Measurements from ENCODE around the gene IL37. TPM values are rescaled to one million over a fixed set of nuclear protein-coding genes. Genes with fewer than 3 reads are reported as not detected.

IL37 gene
- total RNA-seq, 2 donors from 2014 or later, result not detected

GRCh38 chr2:112941753-112942653 is 31.0 kb downstream of the IL37 start:
- Mint-ChIP-seq H3K4me1 (ENCODE audit: low read depth in 2 of 2) (no peaks in the 10 kb centered on the region), H3K36me3 (no peaks in the 10 kb centered on the region), H3K4me3 (no peak overlapping the region), H3K27me3 (peaks cover 6 to 7% of the 10 kb centered on the region in 2 donors), H3K27ac (no peak overlapping the region), H3K9me3 (no peaks in the 10 kb centered on the region)
- DNase-seq (ENCODE audit: low spot score) (peak; percentile 77), ATAC-seq (peak; percentile 79 to 87)

- Mint-ChIP-seq H3K4me3 (no peak overlapping the region), H3K27ac (no peak overlapping the region), H3K4me1 (ENCODE audit: low read depth in 2 of 2) (no peaks in the 10 kb centered on the region), H3K9me3 (no peaks in the 10 kb centered on the region), H3K27me3 (peaks cover 6 to 7% of the 10 kb centered on the region in 2 donors), H3K36me3 (no peaks in the 10 kb centered on the region)
- DNase-seq (ENCODE audit: low spot score), result no peak
- no peak for ATAC-seq
Measured at GRCh38 chr2:112942654-112943002, 31.7 kb downstream of the IL37 start.

DNA sequence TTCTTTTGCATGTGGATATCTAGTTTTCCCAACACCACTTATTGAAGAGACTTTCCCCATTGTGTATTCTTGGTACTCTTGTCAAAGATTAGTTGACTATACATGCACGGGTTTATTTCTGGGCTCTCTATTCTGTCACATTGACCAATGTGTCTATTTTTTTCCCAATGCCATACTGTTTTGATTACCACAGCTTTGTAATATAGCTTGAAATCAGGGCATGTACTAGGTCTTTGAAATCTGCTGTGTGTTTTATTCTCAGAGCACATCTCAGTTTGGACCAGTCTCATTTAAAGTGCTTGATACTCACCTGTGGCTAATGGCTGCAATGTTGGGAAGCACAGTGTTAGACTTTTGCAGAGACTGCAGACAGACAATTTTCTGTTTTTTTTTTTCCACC is 34.0 kb downstream of the IL37 start:
- ATAC-seq, result no peak
- Mint-ChIP-seq H3K27ac (no peak overlapping the region), H3K4me3 (no peak overlapping the region), H3K36me3 (no peaks in the 10 kb centered on the region), H3K27me3 (peaks cover 7 to 10% of the 10 kb centered on the region in 2 donors), H3K4me1 (ENCODE audit: low read depth in 2 of 2) (no peaks in the 10 kb centered on the region), H3K9me3 (no peaks in the 10 kb centered on the region)
- DNase-seq (ENCODE audit: low spot score), result no peak

DNA sequence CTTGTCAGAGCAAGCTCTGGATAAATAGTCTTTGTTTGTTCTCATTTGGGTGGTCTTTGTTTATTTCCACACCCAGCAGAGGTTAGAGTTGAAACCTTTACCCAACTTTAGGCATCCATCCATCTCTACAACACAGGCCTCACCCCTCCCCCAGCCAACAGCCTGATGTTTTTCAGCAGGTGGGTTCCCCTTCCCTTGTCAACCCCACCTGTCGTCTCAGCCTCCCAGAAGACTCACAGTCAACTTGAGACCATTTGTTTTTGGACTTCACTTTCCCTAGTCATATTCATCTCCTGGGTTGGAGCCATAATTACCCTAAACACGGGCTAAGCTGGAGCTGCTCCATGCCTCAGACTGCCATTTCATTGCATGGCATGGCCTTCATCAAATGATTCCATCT is 35.1 kb downstream of the IL37 start:
- Mint-ChIP-seq H3K27me3 (peaks cover 12 to 15% of the 10 kb centered on the region in 2 donors), H3K27ac (no peak overlapping the region), H3K36me3 (no peaks in the 10 kb centered on the region), H3K9me3 (no peaks in the 10 kb centered on the region), H3K4me3 (no peak overlapping the region), H3K4me1 (ENCODE audit: low read depth in 2 of 2) (no peaks in the 10 kb centered on the region)
- DNase-seq (ENCODE audit: low spot score) (no peak), ATAC-seq (no peak)

DNA sequence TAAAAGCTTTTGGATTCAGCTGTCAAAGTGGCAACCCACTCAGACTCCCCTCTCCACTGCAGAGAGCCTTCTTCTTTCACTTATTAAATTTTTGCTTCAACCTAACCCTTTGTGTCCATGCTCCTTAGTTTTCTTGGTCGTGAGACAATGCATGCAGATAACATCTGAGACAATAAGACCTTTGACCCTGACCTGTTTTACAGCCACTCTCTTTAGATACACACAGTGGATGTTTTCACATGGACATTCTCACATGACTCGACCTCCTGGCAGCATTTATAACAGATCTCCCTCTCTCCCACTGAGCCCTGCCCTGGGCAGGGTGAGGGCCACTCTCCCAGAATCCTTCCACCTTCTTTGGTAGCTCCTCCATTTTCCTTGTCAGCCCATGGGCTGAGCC is 36.4 kb downstream of the IL37 start:
- H3K27me3 Mint-ChIP-seq, result peaks cover 20 to 25% of the 10 kb centered on the region in 2 donors
- DNase-seq (ENCODE audit: low spot score) (no peak), ATAC-seq (peak in 1 of 2 donors; percentile 6)
- no peaks in the 10 kb centered on the region for H3K36me3 Mint-ChIP-seq
- H3K4me1 Mint-ChIP-seq (ENCODE audit: low read depth in 2 of 2), result no peaks in the 10 kb centered on the region
- no peak overlapping the region for H3K27ac Mint-ChIP-seq
- H3K4me3 Mint-ChIP-seq, result no peak overlapping the region
- no peaks in the 10 kb centered on the region for H3K9me3 Mint-ChIP-seq

DNA sequence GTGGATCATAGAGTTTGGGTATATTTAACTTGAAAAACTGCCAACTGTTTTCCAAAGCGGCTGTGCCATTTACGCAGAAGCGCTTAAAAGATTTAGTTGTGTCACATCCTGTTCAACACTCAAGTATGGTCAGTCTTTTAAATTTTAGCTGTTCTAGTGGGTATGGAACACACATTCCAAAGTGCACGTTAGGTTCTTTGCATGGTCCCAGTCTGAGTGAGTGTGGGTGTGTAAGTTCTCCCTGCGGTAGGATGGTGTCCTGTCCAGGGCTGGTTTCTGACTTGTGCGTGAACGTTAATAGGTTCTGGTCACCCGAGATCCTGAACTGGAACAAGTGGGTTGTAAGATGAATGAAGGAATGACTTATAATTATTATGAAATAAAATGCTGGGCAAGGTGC is 38.5 kb downstream of the IL37 start:
- Mint-ChIP-seq H3K4me1 (ENCODE audit: low read depth in 2 of 2) (no peaks in the 10 kb centered on the region), H3K27me3 (peaks cover 23 to 33% of the 10 kb centered on the region in 2 donors), H3K27ac (no peak overlapping the region), H3K9me3 (no peaks in the 10 kb centered on the region), H3K36me3 (no peaks in the 10 kb centered on the region), H3K4me3 (no peak overlapping the region)
- no peak for DNase-seq (ENCODE audit: low spot score)
- ATAC-seq, result no peak

- Mint-ChIP-seq H3K4me1 (ENCODE audit: low read depth in 2 of 2) (no peaks in the 10 kb centered on the region), H3K27ac (no peak overlapping the region), H3K9me3 (no peaks in the 10 kb centered on the region), H3K4me3 (no peak overlapping the region), H3K36me3 (no peaks in the 10 kb centered on the region), H3K27me3 (peaks cover 25 to 33% of the 10 kb centered on the region in 2 donors)
- no peak for DNase-seq (ENCODE audit: low spot score)
- no peak for ATAC-seq
Measured at GRCh38 chr2:112954364-112954763, 43.4 kb downstream of the IL37 start.

GRCh38 chr2:112957511-112957910 is 46.5 kb downstream of the IL37 start:
- H3K36me3 Mint-ChIP-seq, result no peaks in the 10 kb centered on the region
- H3K9me3 Mint-ChIP-seq, result no peaks in the 10 kb centered on the region
- no peak overlapping the region for H3K4me3 Mint-ChIP-seq
- H3K4me1 Mint-ChIP-seq (ENCODE audit: low read depth in 2 of 2), result no peaks in the 10 kb centered on the region
- no peak for DNase-seq (ENCODE audit: low spot score)
- H3K27me3 Mint-ChIP-seq, result peaks cover 11 to 15% of the 10 kb centered on the region in 2 donors
- no peak overlapping the region for H3K27ac Mint-ChIP-seq
- no peak for ATAC-seq

GRCh38 chr2:112958428-112959108 is 47.6 kb downstream of the IL37 start:
- Mint-ChIP-seq H3K9me3 (no peaks in the 10 kb centered on the region), H3K27me3 (peaks cover 6 to 7% of the 10 kb centered on the region in 2 donors), H3K27ac (no peak overlapping the region), H3K36me3 (no peaks in the 10 kb centered on the region), H3K4me3 (no peak overlapping the region), H3K4me1 (ENCODE audit: low read depth in 2 of 2) (no peaks in the 10 kb centered on the region)
- DNase-seq (ENCODE audit: low spot score), result no peak
- peak; percentile 72 to 77 for ATAC-seq

DNA sequence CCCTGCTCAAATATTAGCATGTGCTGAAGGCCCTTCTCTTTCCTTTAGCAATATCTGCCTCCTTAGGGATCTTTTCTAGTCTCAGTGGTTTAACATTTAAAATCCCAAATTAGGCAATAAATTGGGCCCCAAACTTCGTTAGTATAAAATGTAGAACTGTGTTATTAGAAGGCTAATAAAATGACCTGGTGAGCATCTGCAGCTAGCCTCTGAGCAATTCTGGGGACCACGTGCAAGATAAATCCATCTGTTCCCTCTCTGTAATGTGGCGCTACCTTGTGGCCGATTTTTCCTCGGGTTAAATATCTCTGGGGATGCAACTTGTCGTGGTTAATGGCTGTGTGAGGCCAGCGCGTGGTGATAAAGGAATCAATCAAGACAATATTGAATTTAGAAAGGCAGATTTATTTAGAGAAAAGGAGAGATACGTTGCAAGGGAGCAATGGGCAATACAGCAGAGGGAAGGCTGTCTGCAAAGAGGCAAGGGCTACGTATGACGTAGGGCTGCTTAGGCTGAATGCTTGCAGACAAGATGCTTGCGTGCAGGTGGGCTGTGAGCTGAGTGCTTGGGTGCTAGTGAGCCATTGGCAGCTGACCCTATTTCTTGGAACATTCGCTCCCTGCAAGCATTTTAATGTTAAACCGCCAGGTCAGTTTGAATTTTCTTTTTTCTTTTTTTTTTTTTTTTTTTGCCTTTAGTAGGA is 48.3 kb downstream of the IL37 start:
- no peak overlapping the region for H3K27ac Mint-ChIP-seq
- no peaks in the 10 kb centered on the region for H3K4me1 Mint-ChIP-seq (ENCODE audit: low read depth in 2 of 2)
- H3K4me3 Mint-ChIP-seq, result no peak overlapping the region
- H3K9me3 Mint-ChIP-seq, result no peaks in the 10 kb centered on the region
- ATAC-seq (no peak), DNase-seq (ENCODE audit: low spot score) (no peak)
- H3K36me3 Mint-ChIP-seq, result no peaks in the 10 kb centered on the region
- H3K27me3 Mint-ChIP-seq, result peaks cover 7 to 10% of the 10 kb centered on the region in 2 donors

GRCh38 chr2:112960230-112960825 is 49.4 kb downstream of the IL37 start:
- no peak for ATAC-seq
- no peaks in the 10 kb centered on the region for H3K36me3 Mint-ChIP-seq
- no peaks in the 10 kb centered on the region for H3K9me3 Mint-ChIP-seq
- H3K4me3 Mint-ChIP-seq, result no peak overlapping the region
- H3K27ac Mint-ChIP-seq, result no peak overlapping the region
- DNase-seq (ENCODE audit: low spot score), result no peak
- H3K4me1 Mint-ChIP-seq (ENCODE audit: low read depth in 2 of 2), result no peaks in the 10 kb centered on the region
- peaks cover 0 to 5% of the 10 kb centered on the region in 2 donors for H3K27me3 Mint-ChIP-seq

GRCh38 chr2:112962308-112963175 is 51.6 kb downstream of the IL37 start:
- peaks cover 5 to 7% of the 10 kb centered on the region in 2 donors for H3K27me3 Mint-ChIP-seq
- H3K36me3 Mint-ChIP-seq, result no peaks in the 10 kb centered on the region
- H3K4me1 Mint-ChIP-seq (ENCODE audit: low read depth in 2 of 2), result no peaks in the 10 kb centered on the region
- ATAC-seq (no peak), DNase-seq (ENCODE audit: low spot score) (no peak)
- H3K9me3 Mint-ChIP-seq, result no peaks in the 10 kb centered on the region
- no peak overlapping the region for H3K27ac Mint-ChIP-seq
- no peak overlapping the region for H3K4me3 Mint-ChIP-seq

- H3K27me3 Mint-ChIP-seq, result peaks cover 21 to 24% of the 10 kb centered on the region in 2 donors
- H3K4me3 Mint-ChIP-seq, result no peak overlapping the region
- no peak for ATAC-seq
- H3K9me3 Mint-ChIP-seq, result no peaks in the 10 kb centered on the region
- no peak for DNase-seq (ENCODE audit: low spot score)
- H3K27ac Mint-ChIP-seq, result no peak overlapping the region
- H3K4me1 Mint-ChIP-seq (ENCODE audit: low read depth in 2 of 2), result peaks cover 0 to 4% of the 10 kb centered on the region in 2 donors
- no peaks in the 10 kb centered on the region for H3K36me3 Mint-ChIP-seq
Measured at GRCh38 chr2:112967023-112967422, 56.1 kb downstream of the IL37 start.

All from natural killer cell treated with Interleukin-12 subunit alpha and Interleukin-12 subunit beta and Interleukin-15 and Interleukin-18, amount 100 ng/mL, for 72 hours (primary cell).